Ovary (tissue), 9 donors: Measurements from ENCODE around the gene TDP1. TPM values are rescaled to one million over a fixed set of nuclear protein-coding genes. Genes with fewer than 3 reads are reported as not detected.

ENCODE experiments used
- DNase-seq, 5 donors: peaks; one replicate each; pipeline ENCODE4 v3.0.0-alpha.2; 2019 to 2020
- H3K27ac ChIP-seq, 2 donors: fragments of 200-600 bp; one replicate each; pipeline versions ENCODE4 v1.5.1 to v1.8.0; 2019 to 2022
- H3K27me3 ChIP-seq: fragments of 200-600 bp; one replicate; pipeline ENCODE4 v1.8.0; 2022
- H3K36me3 ChIP-seq: fragments of 200-600 bp; sonication (generic); one replicate; pipeline ENCODE4 v1.5.1; 2019
- H3K4me1 ChIP-seq: one replicate; pipeline ENCODE4 v1.8.1; 2013; ENCODE audit warnings: mild to moderate bottlenecking, moderate library complexity; ENCODE audit not compliant: insufficient read depth
- H3K4me3 ChIP-seq: fragments of 200-600 bp; sonication (generic); one replicate; pipeline ENCODE4 v1.5.1; 2017
- H3K9me3 ChIP-seq, 2 donors: fragments of 200-600 bp in 1 of 2; sonication (generic) in 1 of 2; one replicate each; pipeline versions ENCODE4 v1.5.1 to v1.8.1; 2013 to 2019; ENCODE audit warnings: mild to moderate bottlenecking in 1 of 2, moderate library complexity in 1 of 2
- CTCF ChIP-seq, 3 donors: fragments of 450-650 bp in 2 of 3; fragments of 200-600 bp in 1 of 3; IDR thresholded peaks; one replicate each; pipeline versions ENCODE4 v1.5.1 to v1.8.0; 2016 to 2022; ENCODE audit warnings: antibody characterized with exemption in 3 of 3, mild to moderate bottlenecking in 1 of 3
- EP300 ChIP-seq: sonication (generic); formaldehyde crosslinking; IDR thresholded peaks from one replicate; pipeline ENCODE4 v1.6.1; 2017; ENCODE audit warnings: antibody characterized with exemption
- POLR2A ChIP-seq: fragments of 450-650 bp; IDR thresholded peaks from one replicate; pipeline ENCODE4 v1.6.1; 2017; ENCODE audit warnings: antibody characterized with exemption, mild to moderate bottlenecking, moderate library complexity
- WGBS, 3 donors: extraction: QIAGEN DNeasy Blood & Tissue Kit in 1 of 3; methylation state at CpG; one replicate each; pipeline versions ENCODE4 v1.1.5 to v1.1.7; 2013 to 2017; 5-methylcytosine and 5-hydroxymethylcytosine counted together
- intact Hi-C, 4 donors: fragments of 100-400 bp; cut with DNase I; formaldehyde crosslinking; loops; one replicate each; pipeline versions ENCODE4 v1.11.0 to v1.15.1; 2022 to 2023
- polyA plus RNA-seq, 2 donors: library from polyadenylated mRNA; stranded (reverse); fragments of 200-250 nt in 1 of 2; fragments of 350-450 nt in 1 of 2; fragmentation: Illumina TruSeq in 1 of 2; extraction: RNeasy Lipid Tissue Mini Kit (QIAGEN cat#74804) in 1 of 2; gene quantifications; one replicate each; pipeline ENCODE4 v1.2.3, GENCODE V29; 2013 to 2014
- total RNA-seq, 7 donors: library from RNA; depleted of rRNA in 2 of 7; stranded (reverse); fragments of >200 nt in 2 of 7; fragmentation: NEBNext Ultra II Directional in 3 of 7; extraction: Animal tissue kit (Norgen Biotek cat#: 25700) in 3 of 7; gene quantifications; one replicate each; pipeline versions ENCODE4 v1.1.0 to v1.2.4, GENCODE V29; 2016 to 2023
- donor health status: DM: no; HTN: no; CAD: no; lungs with moderate emphysema.
- donor health status: DM: no; HTN: no; CAD: no.
- donor health status: Bipolar disorder and iron deficiency.
- donor health status: DM: yes; HTN: yes; CAD: no.
- donor health status: DM: no; HTN: no; CAD: no.
- donor health status: DM: yes; HTN: yes; CAD: no.

TDP1 gene
- total and polyA plus RNA-seq, 9 donors, result 5.4 to 14.5 (median 9.9) TPM

GRCh38 chr14:90034835-90035525, 79.3 kb downstream of the TDP1 start:
- H3K9me3 ChIP-seq, result no peaks in the 10 kb centered on the region
- H3K36me3 ChIP-seq, result no peaks in the 10 kb centered on the region
- H3K4me3 ChIP-seq, result no peak overlapping the region
- DNase-seq, result no peak
- WGBS, 3 donors, result 93 to 98% (median 96%) methylated on average over 6 of the region's 6 CpGs
- intact Hi-C loops, result no loop called here
- H3K27me3 ChIP-seq, result no peaks in the 10 kb centered on the region
- no peak for TF ChIP-seq POLR2A
- no peak for TF ChIP-seq EP300
- no peak for TF ChIP-seq CTCF (IDR thresholded peaks at IDR 0.05)
- no peaks in the 10 kb centered on the region for H3K4me1 ChIP-seq
- H3K27ac ChIP-seq, result no peak overlapping the region

GRCh38 chr14:90039253-90040010, 83.7 kb downstream of the TDP1 start:
- TF ChIP-seq EP300 (no peak), CTCF (IDR thresholded peaks at IDR 0.05) (no peak), POLR2A (no peak)
- H3K27ac ChIP-seq, result no peak overlapping the region
- no peaks in the 10 kb centered on the region for H3K27me3 ChIP-seq
- H3K4me3 ChIP-seq, result no peak overlapping the region
- H3K9me3 ChIP-seq, result no peaks in the 10 kb centered on the region
- no peak for DNase-seq
- 97 to 98% (median 98%) methylated on average over 11 of the region's 11 CpGs for WGBS, 3 donors
- H3K4me1 ChIP-seq, result no peaks in the 10 kb centered on the region
- H3K36me3 ChIP-seq, result no peaks in the 10 kb centered on the region
- intact Hi-C loops, result no loop called here

GRCh38 chr14:90040411-90040810, 84.7 kb downstream of the TDP1 start:
- no peak for TF ChIP-seq CTCF (IDR thresholded peaks at IDR 0.05)
- TF ChIP-seq POLR2A, result no peak
- no peak for TF ChIP-seq EP300
- no peak for DNase-seq
- Histone ChIP-seq H3K4me1 (no peaks in the 10 kb centered on the region), H3K27ac (no peak overlapping the region), H3K4me3 (no peak overlapping the region), H3K27me3 (no peaks in the 10 kb centered on the region), H3K36me3 (no peaks in the 10 kb centered on the region), H3K9me3 (no peaks in the 10 kb centered on the region)
- intact Hi-C loops, result no loop called here
- WGBS, 3 donors, result 69 to 74% (median 69%) methylated on average over 3 of the region's 3 CpGs

GRCh38 chr14:90042496-90043252, 86.9 kb downstream of the TDP1 start:
- no peaks in the 10 kb centered on the region for H3K36me3 ChIP-seq
- H3K27ac ChIP-seq, result no peak overlapping the region
- no peaks in the 10 kb centered on the region for H3K9me3 ChIP-seq
- H3K4me1 ChIP-seq, result no peaks in the 10 kb centered on the region
- intact Hi-C loops, result no loop called here
- DNase-seq, result no peak
- WGBS, 3 donors, result 93 to 94% (median 93%) methylated on average over 9 of the region's 9 CpGs
- H3K27me3 ChIP-seq, result no peaks in the 10 kb centered on the region
- no peak overlapping the region for H3K4me3 ChIP-seq
- TF ChIP-seq POLR2A (no peak), CTCF (IDR thresholded peaks at IDR 0.05) (no peak), EP300 (no peak)
